ENCODE data around the gene RNASEH2B. TPM values are rescaled to one million over a fixed set of nuclear protein-coding genes. Genes with fewer than 3 reads are reported as not detected.

Gene RNASEH2B
- total RNA-seq, 1 donor from 2014 or later: 132 TPM

DNA sequence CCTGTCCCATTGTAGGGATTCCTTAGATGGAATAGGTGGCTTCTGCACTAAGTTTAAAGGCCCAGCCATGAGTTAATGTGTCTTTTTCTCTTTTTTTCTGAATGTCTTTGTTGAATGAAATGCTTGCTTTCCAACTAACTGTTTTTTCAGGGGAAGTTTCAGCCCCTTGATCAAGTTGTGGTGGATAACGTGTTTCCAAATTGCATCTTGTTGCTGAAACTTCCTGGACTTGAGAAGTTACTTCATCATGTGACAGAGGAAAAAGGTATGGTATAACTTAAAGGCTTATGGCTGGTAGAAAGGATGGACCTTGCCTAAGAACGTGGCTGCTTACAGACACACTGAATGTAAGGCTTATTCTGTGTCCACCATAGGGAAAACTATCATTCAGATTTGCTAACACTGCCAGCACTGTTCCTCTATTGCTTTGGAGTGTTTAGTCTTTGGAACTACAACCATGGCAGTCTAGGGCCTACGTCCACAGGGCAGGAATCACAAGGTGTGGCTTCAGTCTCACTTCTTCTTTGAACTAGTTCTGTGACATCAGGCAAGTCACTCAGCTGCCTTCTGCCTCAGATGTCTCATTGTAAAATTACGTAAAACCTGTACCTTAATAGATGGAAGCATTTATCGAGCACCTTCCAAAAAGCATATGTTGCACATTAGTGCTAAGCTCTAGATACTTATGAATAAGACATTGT lies 25.3 kb downstream of the RNASEH2B start:
- intact Hi-C loops (cut with micrococcal nuclease): no loop called here

DNA sequence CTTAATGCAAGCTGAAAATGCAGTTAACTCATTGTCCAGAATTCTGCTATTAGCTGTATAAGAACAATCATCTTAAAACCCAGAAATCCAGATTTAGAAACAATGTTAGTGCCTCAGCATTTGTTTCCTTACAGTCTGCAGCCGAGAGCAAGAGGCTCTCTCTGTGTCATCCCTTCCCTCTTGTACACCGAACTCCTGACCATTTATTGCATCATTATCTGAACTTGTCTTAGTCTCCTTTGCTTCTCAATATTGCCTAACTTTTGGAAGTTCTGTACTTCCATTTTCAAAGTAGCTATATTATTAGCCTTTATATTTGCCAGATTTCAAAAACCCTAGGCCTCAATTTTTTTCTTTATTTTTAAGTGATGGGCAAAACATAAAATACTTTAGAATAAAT lies 27.1 kb downstream of the RNASEH2B start:
- intact Hi-C loops (cut with micrococcal nuclease): no loop called here

- intact Hi-C loops (cut with micrococcal nuclease): no loop called here
Measured at GRCh38 chr13:50940509-50940908, 30.9 kb downstream of the RNASEH2B start.

DNA sequence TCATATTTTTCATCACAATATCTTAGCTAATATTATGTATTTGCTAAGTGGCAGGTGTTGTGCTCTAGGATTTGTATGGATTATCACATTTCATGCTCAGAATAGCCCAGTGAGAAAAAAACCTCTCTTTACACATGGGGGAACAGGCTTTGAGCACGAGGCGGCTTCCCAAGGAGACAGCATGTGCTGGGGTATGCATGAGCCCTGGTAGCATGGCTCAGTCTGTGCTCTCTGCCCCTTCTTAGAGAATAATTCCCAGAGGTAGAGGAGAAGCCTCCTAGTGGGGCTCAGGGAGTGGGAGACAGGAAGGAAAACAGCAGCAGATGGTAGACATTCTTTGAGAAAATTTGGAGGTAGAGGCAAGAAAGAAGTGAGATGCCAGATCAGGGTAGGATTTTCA lies 31.6 kb downstream of the RNASEH2B start:
- intact Hi-C loops (cut with micrococcal nuclease): no loop called here

- intact Hi-C loops (cut with micrococcal nuclease): no loop called here
Measured at GRCh38 chr13:50942630-50943311, 33.2 kb downstream of the RNASEH2B start.

DNA sequence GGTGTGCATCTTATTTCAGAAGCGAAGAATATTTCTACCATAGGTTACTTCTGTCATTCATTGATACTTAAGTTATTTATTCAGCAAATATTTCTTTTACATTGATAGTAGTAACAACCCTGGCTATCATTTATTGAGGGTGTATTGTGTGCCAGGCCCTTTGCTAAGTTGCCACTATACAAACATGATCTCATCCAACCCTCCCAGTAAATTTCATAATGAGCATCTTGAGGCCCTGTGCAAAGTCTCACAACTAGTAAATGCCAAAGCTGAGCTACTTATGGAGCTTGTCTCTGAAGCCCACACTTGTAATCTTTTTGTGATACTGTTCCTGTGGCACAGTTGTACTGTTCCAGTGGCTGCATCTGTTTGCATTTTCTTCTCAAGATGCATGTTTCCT lies 36.1 kb downstream of the RNASEH2B start:
- intact Hi-C loops (cut with micrococcal nuclease): no loop called here

- intact Hi-C loops (cut with micrococcal nuclease): no loop called here
Measured at GRCh38 chr13:50948601-50949000, 39.0 kb downstream of the RNASEH2B start.

- intact Hi-C loops (cut with micrococcal nuclease): no loop called here
Measured at GRCh38 chr13:50950849-50951248, 41.3 kb downstream of the RNASEH2B start.

DNA sequence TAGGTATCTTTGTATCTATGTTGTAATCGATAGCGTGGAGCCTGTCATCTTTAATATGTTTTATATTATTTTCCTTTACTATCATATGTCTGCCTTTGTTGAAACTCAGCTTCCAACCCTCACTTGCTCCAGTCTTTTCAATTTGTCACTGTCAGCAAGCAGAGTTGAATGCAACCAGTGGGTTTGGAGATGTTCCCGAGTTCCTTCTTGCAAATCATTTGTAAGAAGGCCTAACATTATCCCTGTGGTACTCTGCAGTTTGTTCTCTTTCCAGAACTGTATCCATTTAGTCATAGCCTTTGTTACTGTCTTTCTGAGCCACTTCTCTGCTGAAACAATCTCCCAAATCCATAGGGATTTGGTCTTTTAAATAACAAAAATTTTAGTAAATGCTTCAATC lies 41.8 kb downstream of the RNASEH2B start:
- intact Hi-C loops (cut with micrococcal nuclease): no loop called here

- intact Hi-C loops (cut with micrococcal nuclease): no loop called here
Measured at GRCh38 chr13:50955241-50955640, 45.6 kb downstream of the RNASEH2B start.

GRCh38 chr13:50955798-50956197 lies 46.2 kb downstream of the RNASEH2B start:
- intact Hi-C loops (cut with micrococcal nuclease): no loop called here

- intact Hi-C loops (cut with micrococcal nuclease): no loop called here
Measured at GRCh38 chr13:50957620-50958019, 48.0 kb downstream of the RNASEH2B start.

- intact Hi-C loops (cut with micrococcal nuclease): no loop called here
Measured at GRCh38 chr13:50969691-50970090, 60.1 kb downstream of the RNASEH2B start.

- intact Hi-C loops (cut with micrococcal nuclease): no loop called here
Measured at GRCh38 chr13:50970956-50971355, 61.4 kb downstream of the RNASEH2B start.

- intact Hi-C loops (cut with micrococcal nuclease): no loop called here
Measured at GRCh38 chr13:50974268-50974667, 64.7 kb downstream of the RNASEH2B start.

DNA sequence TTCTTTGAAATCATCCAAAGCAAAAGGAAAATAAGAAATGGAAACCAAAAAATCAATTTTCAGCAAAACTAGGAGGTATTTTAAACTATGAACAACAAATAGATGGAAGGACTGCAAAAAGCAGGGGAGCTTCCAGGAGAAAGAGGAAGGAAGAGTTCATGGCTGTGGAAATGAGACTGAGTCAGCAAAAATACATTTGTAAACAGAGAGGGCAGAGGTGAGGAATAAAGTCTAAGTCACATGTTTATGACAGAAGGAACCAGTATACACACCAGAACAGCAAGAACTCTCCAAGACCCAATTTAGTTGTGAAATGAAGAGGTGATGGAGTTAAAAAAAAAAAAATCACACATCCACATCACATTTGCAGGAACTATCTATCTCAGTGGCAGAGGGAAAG lies 69.6 kb downstream of the RNASEH2B start:
- intact Hi-C loops (cut with micrococcal nuclease): no loop called here

GRCh38 chr13:50981686-50982085 lies 72.1 kb downstream of the RNASEH2B start:
- intact Hi-C loops (cut with micrococcal nuclease): no loop called here

DNA sequence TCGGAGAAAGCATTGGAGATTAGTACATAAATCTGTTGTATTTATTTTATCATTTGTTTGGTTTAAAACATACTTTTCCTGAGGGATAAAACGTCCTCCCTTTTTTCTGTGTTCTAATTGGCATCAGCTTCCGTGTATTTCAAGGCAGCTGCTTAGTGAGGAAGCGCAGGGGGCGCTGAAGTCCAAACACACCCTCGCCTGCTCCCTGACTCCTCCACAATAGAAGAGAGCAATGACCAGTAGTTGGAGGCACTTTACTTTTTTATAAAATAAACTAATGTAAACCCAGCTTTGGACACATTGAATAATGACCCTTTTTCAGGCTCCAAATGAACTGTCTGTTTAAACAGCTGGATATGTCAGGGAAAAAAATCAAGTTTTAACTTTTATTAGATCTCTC lies 79.9 kb downstream of the RNASEH2B start:
- intact Hi-C loops (cut with micrococcal nuclease): no loop called here

DNA sequence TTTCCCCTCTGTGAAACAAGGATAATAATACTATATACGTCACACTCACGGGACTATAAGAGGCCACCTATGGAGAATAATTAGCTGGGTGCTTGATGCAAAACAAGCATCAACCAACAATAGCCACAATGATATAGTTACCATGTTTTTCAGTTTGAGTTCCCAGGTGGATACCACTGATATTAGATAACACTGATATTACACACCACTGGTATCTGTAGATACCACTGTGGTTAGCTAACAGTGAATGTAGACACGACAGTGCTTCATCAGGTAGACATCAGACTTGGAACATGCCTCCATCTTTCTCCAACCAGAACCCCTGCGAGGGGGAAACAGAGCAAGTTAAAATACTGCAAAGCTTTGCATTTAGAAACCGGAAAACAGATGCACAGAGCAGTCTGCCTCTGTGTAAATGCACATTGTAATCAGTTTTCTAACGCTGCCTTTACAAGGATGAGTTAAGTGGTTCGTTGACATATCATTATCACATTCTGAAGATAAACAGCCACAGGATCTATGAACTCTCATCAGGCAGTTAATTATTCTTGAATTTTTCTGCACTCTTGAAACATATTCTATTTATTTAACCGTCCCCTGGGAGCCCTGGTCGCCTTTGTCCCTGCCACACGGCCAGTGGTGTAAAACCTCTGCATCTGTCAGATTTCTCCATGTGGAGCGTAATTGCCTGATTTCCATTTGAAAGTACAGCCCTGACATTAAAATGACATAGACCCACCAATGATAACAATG lies 80.7 kb downstream of the RNASEH2B start:
- intact Hi-C loops (cut with micrococcal nuclease): loop anchor here (5.0 kb wide), 1 partner anchor 82 kb away; no protein-coding TSS in a partner anchor

GRCh38 chr13:50990818-50991506 lies 81.4 kb downstream of the RNASEH2B start:
- intact Hi-C loops (cut with micrococcal nuclease): loop anchor here (5.0 kb wide), 1 partner anchor 81 kb away; no protein-coding TSS in a partner anchor

Measured in T-helper 2 cell treated with Interferon-gamma antibody and Interleukin-4, amounts not matched to agents 100 ng/mL and 5 ng/mL, for 36 hours (primary cell).